Activated CD8-positive, alpha-beta memory T cell treated with anti-CD3 and anti-CD28 coated beads for 1 hour (primary cell): ENCODE results near the gene CDH13.

ENCODE experiments used
- DNase-seq, 2 donors: peaks; one replicate each; pipeline ENCODE4 v3.0.0-alpha.2; 2020; ENCODE audit warnings: low read depth in 1 of 2; ENCODE audit errors: extremely low read depth in 1 of 2

Gene CDH13

DNA sequence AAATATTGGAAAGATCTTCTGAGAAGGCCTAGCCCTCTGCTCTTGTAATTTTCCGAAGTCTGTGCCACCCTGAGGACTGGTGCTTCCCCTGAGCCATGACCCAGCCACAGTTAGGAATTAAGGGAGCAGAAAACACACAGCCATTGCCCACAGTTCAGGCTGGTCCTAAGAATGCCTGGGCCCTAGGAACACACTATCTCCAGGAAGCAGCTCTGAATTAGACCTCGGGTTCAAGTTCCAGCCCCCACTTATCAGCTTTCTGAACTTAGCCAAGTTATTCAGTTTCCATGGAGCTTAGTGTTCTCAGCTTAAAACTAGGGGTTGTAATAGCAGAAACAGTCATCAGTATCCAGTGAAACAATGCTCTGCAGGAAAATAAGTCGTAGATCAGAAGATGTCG lies 56.0 kb downstream of the CDH13 start:
- DNase-seq = no peak

DNA sequence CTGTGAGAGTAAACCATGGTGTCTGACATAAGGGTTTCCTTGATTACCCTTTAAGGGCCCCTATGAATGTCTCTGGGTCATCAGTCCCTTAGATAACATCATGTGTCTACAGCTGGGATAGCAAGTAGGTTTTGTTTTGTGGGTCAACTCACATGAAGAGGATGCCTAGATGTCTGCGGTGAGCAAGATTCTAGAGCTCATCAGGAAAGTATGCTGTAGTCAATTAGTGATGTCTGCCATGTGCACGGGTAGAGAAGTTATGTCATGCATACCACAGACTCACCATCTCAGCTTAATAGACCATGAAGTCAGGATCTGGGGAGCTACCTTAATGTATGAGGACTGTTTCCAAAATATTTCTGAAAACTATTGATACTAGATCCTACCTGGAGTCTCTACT lies 57.5 kb downstream of the CDH13 start:
- DNase-seq = no peak

GRCh38 chr16:82685526-82685925 lies 58.8 kb downstream of the CDH13 start:
- DNase-seq = no peak

DNA sequence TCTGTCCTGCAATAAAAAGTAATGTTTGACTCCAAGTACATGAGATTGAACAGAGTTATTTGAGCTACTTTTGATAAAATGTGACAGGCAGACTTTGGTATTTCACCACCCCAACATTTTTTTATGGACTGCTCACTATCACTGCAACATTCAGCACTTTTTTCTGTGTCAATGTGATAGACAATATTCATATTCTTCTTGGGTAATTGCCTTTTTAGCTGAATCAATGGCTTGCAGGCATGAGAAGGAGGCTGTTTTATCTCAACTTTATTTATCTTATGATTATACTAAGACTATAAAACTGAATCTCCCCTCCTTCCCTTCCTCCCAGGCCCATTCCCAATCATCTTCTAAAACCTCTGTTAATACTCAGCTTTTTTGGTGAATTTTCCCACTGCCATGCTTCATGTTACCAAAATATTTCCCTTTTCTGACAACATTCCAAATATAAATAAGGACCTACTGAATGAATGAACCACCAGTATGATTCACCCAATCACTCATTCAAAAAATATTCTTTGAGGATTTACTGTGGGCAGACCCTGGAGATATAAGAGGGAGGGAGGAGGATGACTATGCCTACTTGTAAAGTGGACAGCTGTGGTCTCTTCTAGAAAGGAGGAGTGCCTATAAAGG lies 67.6 kb downstream of the CDH13 start:
- no peak for DNase-seq

GRCh38 chr16:82695806-82696205 lies 69.0 kb downstream of the CDH13 start:
- no peak for DNase-seq

- DNase-seq = no peak
These were observed 72.5 kb downstream of the CDH13 start for GRCh38 chr16:82699260-82699659.

- DNase-seq = no peak
These were observed 73.1 kb downstream of the CDH13 start for GRCh38 chr16:82699711-82700495.

DNA sequence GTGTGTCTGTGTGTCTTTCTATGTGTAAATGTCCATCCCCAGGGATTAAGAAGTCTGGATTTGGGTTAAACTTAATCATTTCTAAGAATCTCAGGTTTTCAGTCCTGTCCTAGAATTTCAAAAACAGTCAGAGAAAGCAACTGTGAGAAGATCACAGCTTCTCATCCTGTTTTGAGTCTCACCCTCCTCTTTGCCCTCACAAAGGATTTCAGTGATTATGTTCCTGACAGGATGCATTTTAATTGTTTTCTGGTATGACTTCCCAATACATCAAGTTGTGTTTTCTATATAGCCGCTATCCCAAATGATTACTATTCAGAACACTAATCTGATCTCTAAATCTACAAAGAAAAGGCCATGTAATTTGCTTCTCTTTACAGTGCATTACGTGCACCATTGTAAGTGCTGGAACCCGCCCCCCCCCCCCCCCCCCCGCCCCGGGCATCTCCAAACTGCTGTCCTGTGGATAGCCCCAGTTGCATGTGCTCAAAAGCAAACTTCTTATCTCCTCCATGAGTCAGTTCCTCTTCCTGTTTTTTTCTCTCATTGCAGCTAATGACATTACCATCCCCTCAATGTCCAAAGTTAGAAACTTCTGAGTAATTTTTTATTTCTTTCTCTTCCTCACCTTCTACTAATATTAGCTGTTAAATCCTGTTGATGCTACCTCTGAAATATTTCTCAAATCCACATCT lies 73.9 kb downstream of the CDH13 start:
- DNase-seq = no peak

DNA sequence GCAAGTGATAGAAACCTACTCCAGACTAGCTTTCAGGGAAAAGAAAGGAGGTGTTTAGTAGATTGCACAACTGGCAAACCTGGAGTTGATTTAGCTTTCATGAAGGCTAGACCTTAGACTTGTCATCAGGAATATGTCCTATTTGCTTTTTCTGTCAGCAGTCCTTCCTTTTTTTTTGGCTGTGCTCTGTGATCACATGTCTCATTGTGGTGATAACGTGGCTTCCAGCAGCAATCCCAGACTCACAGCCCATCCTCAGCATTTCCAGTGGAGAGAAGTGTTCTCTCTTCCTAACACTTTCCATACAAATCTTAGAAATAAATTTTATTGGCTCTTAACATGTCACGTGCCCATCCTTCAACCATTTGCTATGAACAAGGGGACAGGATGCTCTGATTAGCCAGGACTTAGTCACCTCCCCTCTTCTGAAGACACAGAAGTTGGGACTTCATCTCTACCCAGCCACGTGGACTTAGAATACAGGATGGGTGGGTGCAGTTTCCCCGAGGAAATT lies 74.7 kb downstream of the CDH13 start:
- no peak for DNase-seq

DNA sequence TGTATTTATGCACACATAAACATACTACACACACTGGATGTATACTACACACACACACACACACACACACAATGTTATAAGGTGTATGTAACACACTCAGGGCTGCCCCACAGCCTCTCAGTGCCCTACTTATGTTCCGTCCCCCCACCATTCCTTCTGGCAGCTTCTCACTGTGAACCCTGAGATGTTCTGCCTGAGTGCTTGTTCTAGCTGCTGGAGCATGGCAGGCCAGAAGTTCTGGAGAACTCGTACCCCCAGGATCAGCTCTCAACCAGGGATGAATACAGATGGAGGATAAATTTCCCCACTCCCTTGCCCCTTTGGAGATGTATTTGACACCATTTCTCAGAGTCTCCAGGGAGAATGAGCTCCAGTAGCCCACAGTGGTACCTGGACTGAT lies 76.4 kb downstream of the CDH13 start:
- DNase-seq = no peak

DNA sequence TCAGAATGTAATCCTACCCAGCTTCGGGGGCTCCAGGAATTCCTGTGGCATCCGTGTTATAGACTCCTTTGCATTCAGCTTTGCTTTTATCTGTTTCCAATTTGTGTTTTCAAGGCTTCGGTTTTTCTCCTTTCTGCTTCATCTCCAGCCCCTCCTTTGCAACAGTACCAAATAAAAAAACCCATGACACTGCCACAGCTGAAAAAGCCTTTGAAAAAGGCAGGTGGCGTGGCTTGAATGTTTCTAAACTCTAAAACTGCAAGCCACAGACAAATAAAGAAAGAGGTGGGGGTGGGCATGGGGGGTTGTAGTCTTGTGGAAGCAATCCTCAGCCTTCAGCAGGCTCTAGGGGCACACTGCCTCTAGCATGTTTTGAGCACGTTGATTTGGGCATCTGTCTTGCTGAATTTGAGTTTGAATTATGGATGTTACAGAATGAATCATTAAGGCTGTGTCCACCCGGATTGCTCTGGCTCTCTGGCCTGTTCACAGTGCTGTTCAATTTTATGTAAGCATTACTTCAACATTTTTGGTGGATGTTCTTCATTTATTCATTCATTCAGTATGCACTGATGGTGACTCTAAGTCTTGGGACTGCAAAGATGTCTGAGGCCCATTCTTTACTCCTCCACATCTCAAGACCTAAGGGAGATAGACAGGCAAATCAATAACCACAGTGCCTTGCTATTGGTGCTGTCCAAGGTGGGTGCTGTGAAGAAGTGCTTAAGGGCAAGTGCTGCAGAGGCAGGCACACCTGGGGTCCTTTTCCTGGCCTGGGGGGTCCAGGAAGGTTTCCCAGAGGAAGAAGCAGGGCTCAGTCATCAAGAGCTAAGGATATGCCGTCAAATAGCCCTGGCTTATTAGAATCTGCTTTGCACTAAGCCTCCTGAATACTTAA lies 77.4 kb downstream of the CDH13 start:
- DNase-seq = no peak

- DNase-seq = no peak
These were observed 83.2 kb downstream of the CDH13 start for GRCh38 chr16:82709987-82710386.

DNA sequence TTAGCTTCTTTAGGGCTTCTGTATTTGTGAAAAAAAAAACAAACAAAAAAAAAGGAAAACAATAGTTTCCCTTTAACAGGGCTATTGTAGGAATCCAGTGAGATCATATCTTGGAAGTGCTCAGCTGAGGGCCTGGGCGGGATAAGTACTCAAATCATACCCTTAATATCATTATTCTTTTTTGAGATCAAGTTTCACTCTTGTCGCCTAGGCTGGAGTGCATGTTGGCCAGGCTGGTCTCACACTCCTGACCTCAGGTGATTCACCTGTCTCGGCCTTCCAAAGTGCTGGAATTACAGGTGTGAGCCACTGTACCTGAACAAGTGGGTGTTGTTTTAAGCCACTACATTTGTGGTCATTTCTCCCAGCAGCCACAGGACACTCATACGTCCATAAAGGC lies 87.0 kb downstream of the CDH13 start:
- no peak for DNase-seq

DNA sequence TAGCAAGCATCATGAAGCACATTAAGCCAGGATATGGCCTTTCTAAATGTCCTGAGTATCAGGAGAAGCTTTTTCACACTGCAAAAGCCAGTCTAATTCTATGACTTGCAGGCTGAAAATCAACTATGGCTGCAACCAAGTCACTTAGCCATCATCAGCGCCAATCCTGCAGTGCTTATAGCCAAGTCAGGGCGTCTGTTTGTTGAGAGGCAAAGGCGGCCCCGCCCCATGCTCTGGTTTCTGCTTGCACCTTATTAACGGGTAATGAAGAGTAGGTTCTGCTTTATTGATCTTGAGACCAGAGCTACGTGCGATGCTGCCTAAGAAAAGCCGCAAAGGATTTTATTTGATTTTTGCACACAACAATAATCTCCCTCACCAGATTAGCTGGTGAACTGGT lies 88.4 kb downstream of the CDH13 start:
- no peak for DNase-seq

GRCh38 chr16:82715833-82716232 lies 89.1 kb downstream of the CDH13 start:
- DNase-seq = no peak

- no peak for DNase-seq
These were observed 89.6 kb downstream of the CDH13 start for GRCh38 chr16:82716361-82716855.

DNA sequence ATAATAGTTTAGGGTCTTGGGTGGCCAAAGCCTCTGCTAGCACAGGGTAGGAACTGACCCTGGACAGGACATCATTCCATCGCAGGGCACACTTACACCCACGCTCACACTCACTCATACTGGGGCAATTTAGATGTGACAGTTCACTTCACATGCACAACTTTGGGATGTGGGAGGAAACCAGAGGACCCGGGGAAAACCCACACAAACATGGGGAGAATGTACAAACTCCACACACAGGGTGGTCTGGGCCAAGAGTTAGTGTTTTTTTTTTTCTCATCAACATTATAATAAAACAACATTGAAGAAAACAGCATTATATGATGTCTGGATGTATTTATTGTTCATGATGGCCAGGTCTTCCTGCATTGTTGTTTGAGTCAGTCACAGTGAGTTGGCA lies 93.6 kb downstream of the CDH13 start:
- no peak for DNase-seq

GRCh38 chr16:82726306-82726705 lies 99.5 kb downstream of the CDH13 start:
- DNase-seq = no peak

GRCh38 chr16:82728901-82729300 lies 102.1 kb downstream of the CDH13 start:
- DNase-seq = no peak

- no peak for DNase-seq
These were observed 104.1 kb downstream of the CDH13 start for GRCh38 chr16:82730901-82731300.

DNA sequence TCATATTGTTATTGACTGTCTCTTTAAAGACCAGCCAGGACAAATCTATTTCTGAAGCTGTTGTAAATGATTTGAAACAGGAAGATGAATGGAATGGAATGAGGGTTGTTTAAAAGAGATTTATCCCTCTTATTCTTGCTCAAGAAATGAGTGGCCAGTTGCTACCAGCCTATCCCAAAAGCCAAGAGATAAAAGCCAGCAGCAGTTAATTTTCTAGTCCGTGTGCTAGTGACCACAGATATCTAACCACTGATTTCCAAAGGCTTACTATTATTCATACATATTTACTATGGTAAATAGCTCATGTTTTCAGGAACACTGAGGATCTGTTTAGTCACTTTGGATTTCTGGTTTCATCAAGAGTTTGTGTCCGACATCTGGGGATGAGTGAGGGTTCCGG lies 105.7 kb downstream of the CDH13 start:
- DNase-seq = no peak
